ENCODE measurements around the gene CES5A.

The CES5A gene

GRCh38 chr16:55892821-55893220 is 17.6 kb upstream of the CES5A start:
- POLR2A ChIA-PET = no interaction called here
- CTCF ChIA-PET = interaction anchor here (0.7 to 1.2 kb wide), 2 partner anchors 7 to 496 kb away, joined by 3 to 4 read pairs; no protein-coding TSS in a partner anchor
- TF ChIP-seq ZNF391 (tag by site-specific recombination; IDR thresholded peaks at IDR 0.05; ENCODE audit: borderline replicate concordance, low read depth) (no peak), HOXD13 (CRISPR knock-in tag; IDR thresholded peaks at IDR 0.05; ENCODE audit: borderline replicate concordance) (no peak), ZNF530 (tag by site-specific recombination; IDR thresholded peaks at IDR 0.05; ENCODE audit: low read depth) (no peak), ZNF324 (tag by site-specific recombination; IDR thresholded peaks at IDR 0.05) (no peak), ZNF624 (tag by site-specific recombination; IDR thresholded peaks at IDR 0.05) (no peak), GFI1B (tag by site-specific recombination; IDR thresholded peaks at IDR 0.05) (no peak), ZXDB (tag by site-specific recombination; IDR thresholded peaks at IDR 0.05) (no peak), AEBP2 (tag by site-specific recombination; IDR thresholded peaks at IDR 0.05; ENCODE audit: borderline replicate concordance) (no peak), ZBTB49 (tag by site-specific recombination; IDR thresholded peaks at IDR 0.05; ENCODE audit: low read depth) (no peak), ZEB2 (tag by site-specific recombination; IDR thresholded peaks at IDR 0.05) (no peak), SALL2 (tag by site-specific recombination; IDR thresholded peaks at IDR 0.05; ENCODE audit: borderline replicate concordance) (no peak), ZNF843 (tag by site-specific recombination; IDR thresholded peaks at IDR 0.05) (no peak), ZNF223 (tag by site-specific recombination; IDR thresholded peaks at IDR 0.05) (no peak), SP3 (tag by site-specific recombination; IDR thresholded peaks at IDR 0.05) (no peak), ZBTB6 (tag by site-specific recombination; IDR thresholded peaks at IDR 0.05) (no peak), EGR2 (tag by site-specific recombination; IDR thresholded peaks at IDR 0.05; ENCODE audit: low read depth) (no peak)

GRCh38 chr16:55889518-55889917 is 14.3 kb upstream of the CES5A start:
- H3K36me3 ChIP-seq (ENCODE audit: control insufficient read depth in 2 of 2, insufficient read depth in 1 of 2, low read length in 2 of 2) = no peaks in the 10 kb centered on the region
- no peak overlapping the region for H3K4me3 ChIP-seq (ENCODE audit: low read depth, low read length)
- ChIA-PET POLR2A (no interaction called here), CTCF (no interaction called here)
- no peak overlapping the region for H3K27ac ChIP-seq (ENCODE audit: extremely low read depth, low read depth, low read length)
- TF ChIP-seq ZSCAN16 (tag by site-specific recombination; IDR thresholded peaks at IDR 0.05) (no peak), ZNF571 (tag by site-specific recombination; IDR thresholded peaks at IDR 0.05) (no peak), BCL11A (tag by site-specific recombination; IDR thresholded peaks at IDR 0.05; ENCODE audit: low read depth) (no peak), KLF10 (tag by site-specific recombination; IDR thresholded peaks at IDR 0.05) (no peak), ZNF707 (tag by site-specific recombination; IDR thresholded peaks at IDR 0.05) (no peak), ZNF175 (tag by site-specific recombination; IDR thresholded peaks at IDR 0.05) (no peak), ZNF560 (tag by site-specific recombination; IDR thresholded peaks at IDR 0.05; ENCODE audit: borderline replicate concordance) (no peak), SP2 (tag by site-specific recombination; IDR thresholded peaks at IDR 0.05) (no peak), PATZ1 (tag by site-specific recombination; IDR thresholded peaks at IDR 0.05) (no peak), ZNF362 (tag by site-specific recombination; IDR thresholded peaks at IDR 0.05) (no peak), ZNF311 (tag by site-specific recombination; IDR thresholded peaks at IDR 0.05; ENCODE audit: borderline replicate concordance) (no peak), ZNF10 (tag by site-specific recombination; IDR thresholded peaks at IDR 0.05) (no peak), ZNF157 (tag by site-specific recombination; IDR thresholded peaks at IDR 0.05) (no peak)
- no peaks in the 10 kb centered on the region for H3K9me3 ChIP-seq (ENCODE audit: control insufficient read depth, insufficient read depth, low read depth, low read length)
- H3K4me1 ChIP-seq (ENCODE audit: control insufficient read depth, insufficient read depth, low read length) = no peaks in the 10 kb centered on the region

More at GRCh38 chr16:55892821-55893220, 17.6 kb upstream of the CES5A start:
- H3K4me3 ChIP-seq (ENCODE audit: low read depth, low read length) = no peak overlapping the region
- no peaks in the 10 kb centered on the region for H3K36me3 ChIP-seq (ENCODE audit: control insufficient read depth in 2 of 2, insufficient read depth in 1 of 2, low read length in 2 of 2)
- H3K9me3 ChIP-seq (ENCODE audit: control insufficient read depth, insufficient read depth, low read depth, low read length) = no peaks in the 10 kb centered on the region
- H3K27ac ChIP-seq (ENCODE audit: extremely low read depth, low read depth, low read length) = no peak overlapping the region
- H3K4me1 ChIP-seq (ENCODE audit: control insufficient read depth, insufficient read depth, low read length) = no peaks in the 10 kb centered on the region

Measured in HEK293 (cell line).